Stimulated activated CD8-positive, alpha-beta memory T cell treated with anti-CD3 and anti-CD28 coated beads, Interleukin-7, amount 100 ng/mL, for 1 hour (primary cell): Measurements from ENCODE around the gene METTL8.
"Not testable (repeated sequence)": the region's sequence is repeated elsewhere in the genome, so short reads cannot be mapped to it uniquely, and the experiment has no call there.

Source experiments
- DNase-seq, 2 donors: peaks; one replicate each; pipeline ENCODE4 v3.0.0-alpha.2; 2020; ENCODE audit warnings: low read depth in 2 of 2

Gene METTL8

DNA sequence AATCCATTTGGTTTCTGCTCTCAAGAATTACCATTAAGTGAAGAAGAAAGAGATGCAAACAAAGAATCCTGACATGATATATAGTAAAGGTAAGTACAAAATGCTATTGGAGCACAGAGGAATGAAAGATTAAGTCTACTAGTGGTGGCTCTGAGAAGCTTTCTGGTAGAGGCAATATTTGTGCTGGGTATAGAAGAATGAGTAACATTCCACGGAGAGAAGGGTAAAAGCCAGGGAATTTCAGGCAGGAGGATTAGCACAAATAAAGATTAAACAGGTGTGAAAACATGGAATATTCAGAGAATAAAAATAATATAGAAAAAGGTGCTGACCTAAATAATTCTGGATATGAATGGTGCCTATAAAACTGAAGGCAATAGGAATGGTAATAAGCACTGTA, 31.8 kb downstream of the METTL8 start:
- DNase-seq = no peak

DNA sequence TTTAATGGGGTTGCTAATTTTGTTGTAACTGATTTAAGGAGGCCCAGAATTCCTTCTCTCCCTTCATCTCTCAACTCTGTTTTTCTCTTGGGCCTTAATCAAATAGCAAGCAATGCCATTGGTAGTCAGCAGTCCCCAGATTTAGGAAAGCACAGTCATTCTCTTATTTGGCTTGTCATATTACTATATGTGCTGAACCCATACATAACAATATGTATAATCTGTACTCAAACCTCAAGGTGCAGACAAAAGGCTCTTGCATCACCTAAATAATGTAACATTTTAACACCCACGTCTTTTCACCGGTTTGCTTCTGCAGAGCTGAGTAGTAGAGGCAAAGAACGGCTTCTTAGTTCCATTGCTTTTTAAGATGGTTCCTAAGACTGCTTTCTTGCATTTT, 33.4 kb downstream of the METTL8 start:
- no peak for DNase-seq

GRCh38 chr2:171399292-171399691, 34.5 kb downstream of the METTL8 start:
- no peak for DNase-seq

- no peak for DNase-seq
These were observed 39.5 kb downstream of the METTL8 start for GRCh38 chr2:171394164-171394740.

GRCh38 chr2:171393487-171393886, 40.3 kb downstream of the METTL8 start:
- no peak for DNase-seq

DNA sequence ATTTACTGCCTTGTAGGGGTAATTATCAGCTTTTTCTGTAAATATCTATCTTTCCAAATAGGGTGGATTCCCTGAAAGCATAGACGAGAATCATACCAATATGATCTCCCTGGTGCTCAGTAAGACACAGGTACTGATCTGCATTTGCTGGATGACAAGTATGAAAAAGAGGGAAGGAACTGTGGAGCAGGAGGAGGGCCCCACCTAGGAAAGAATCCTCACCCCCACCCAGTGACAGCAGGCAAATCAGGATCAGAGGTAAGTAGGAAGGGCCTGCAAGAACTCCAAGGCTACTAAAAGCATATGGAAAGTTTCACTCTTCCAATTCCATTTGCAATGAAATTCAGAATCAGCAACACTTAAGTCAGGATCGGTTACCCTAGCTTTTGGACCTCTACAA, 42.3 kb downstream of the METTL8 start:
- no peak for DNase-seq

DNA sequence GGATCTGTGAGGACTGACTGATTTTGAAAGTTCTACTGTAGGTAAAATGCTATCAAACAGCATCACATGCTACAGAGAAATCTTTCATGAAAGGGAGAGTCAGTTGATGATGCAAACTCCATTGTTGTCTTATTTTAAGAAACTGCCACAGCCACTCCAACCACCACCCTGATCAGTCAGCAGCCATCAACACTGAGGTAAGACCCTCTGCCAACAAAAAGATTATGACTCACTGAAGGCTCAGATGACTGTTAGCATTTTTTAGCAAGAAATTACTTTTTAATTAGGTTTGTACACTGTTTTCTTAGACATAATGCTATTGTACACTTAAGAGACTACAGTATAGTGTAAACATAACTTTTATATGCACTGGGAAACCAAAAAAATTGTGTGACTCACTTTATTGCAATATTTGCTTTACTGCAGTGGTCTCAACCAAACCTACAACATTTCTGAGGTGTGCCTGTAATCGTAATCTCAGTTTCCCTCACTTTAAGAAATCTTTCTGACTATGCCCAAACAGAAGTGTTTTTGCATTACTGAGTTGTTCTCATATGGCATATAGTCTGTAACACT, 42.8 kb downstream of the METTL8 start:
- DNase-seq = no peak

GRCh38 chr2:171389780-171390179, 44.0 kb downstream of the METTL8 start:
- DNase-seq = no peak

- DNase-seq = no peak
These were observed 44.5 kb downstream of the METTL8 start for GRCh38 chr2:171389325-171389724.

- DNase-seq = no peak
These were observed 46.7 kb downstream of the METTL8 start for GRCh38 chr2:171387052-171387451.

DNA sequence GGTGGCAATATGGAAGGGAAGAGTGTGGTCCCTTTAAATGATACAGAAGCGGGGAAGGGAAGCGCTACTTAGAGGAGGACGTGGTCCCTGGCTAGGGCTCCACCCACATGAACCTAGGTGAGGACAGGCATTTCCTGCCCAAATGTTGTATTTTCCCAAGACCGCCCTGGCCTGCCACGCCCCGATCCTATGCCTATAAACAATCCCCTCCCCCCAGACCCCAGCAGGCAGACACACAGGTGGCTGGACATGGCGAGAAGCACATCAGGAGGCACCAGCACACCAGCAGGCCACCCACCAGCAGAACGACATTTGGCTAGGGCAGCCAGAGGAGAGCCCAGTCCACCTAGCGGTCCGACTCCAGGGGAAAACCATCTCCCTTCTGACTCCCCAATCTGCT, 47.2 kb downstream of the METTL8 start:
- DNase-seq = no peak

- DNase-seq = no peak
These were observed 50.7 kb downstream of the METTL8 start for GRCh38 chr2:171383134-171383533.

GRCh38 chr2:171382175-171382574, 51.6 kb downstream of the METTL8 start:
- not testable (repeated sequence) for DNase-seq

DNA sequence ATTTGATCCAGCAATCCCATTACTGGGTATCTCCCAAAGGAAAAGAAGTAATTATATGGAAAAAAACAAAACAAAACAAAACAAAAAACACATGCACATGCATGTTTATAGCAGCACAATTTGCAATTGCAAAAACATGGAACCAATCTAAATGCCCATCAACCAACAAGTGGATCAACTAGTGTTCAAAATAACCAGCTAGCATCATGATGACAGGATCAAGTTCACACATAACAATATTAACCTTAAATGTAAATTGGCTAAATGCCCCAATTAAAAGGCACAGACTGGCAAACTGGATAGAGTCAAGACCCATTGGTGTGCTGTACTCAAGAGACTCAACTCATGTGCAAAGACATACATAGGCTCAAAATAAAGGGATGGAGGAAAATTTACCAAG, 55.9 kb downstream of the METTL8 start:
- DNase-seq = not testable (repeated sequence)

- DNase-seq = no peak
These were observed 66.1 kb downstream of the METTL8 start for GRCh38 chr2:171367692-171368091.

- DNase-seq = no peak
These were observed 68.0 kb downstream of the METTL8 start for GRCh38 chr2:171365778-171366177.

DNA sequence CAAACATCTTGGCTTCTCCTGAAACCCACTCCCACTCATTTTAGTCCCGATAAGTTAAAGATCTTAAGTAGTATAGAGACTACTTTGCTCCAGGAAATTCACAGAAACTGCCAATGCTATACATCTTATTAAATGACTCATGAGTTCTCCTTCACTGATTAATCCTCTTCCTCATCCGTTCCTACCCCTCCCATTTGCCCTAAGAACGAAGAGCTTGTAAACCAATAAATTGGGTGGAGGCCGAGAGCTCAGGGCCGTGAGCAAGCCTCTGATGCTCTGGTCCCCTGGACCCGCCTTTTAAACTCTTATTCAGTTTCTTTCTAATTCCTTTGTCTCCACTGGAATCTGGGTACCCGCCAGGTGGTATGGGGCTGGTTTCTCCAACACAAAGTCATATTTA, 68.6 kb downstream of the METTL8 start:
- DNase-seq = no peak

DNA sequence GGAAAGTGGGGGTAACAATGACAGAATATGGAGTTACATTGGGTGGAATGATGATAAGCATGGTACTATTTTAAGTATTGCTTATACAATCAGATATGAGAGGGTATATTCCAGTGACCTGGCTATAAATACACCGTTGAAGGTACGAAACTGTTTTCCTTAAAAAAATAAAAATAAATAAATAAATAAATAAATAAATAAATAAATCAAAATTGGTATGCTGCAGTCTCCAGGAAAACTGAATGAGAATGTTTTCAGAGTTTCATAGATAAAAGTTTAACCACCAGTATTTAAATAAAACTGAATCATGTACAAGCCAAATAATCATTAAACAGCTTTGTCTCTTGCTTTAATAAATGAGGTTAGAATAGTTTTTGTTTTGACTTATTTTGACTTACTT, 71.4 kb downstream of the METTL8 start:
- DNase-seq = no peak

DNA sequence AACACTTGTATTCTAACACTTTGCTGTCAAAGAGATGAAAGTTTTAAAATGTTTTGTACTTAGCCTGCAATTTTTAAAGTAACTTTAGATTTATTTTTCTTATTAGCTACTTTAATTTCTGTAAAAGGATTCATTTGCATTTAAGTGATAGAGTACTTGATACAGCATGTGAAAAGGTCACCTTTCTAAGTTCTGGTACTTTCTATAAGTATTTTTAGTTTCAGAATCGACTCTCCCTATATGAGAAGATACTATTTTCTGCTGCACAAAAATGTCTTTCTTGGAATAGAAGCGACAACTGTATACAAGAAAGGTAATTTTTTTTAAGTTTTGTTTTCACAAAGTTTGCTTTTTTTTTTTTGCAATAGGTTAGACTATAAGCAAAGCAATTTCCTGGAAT, 72.9 kb downstream of the METTL8 start:
- DNase-seq = no peak

DNA sequence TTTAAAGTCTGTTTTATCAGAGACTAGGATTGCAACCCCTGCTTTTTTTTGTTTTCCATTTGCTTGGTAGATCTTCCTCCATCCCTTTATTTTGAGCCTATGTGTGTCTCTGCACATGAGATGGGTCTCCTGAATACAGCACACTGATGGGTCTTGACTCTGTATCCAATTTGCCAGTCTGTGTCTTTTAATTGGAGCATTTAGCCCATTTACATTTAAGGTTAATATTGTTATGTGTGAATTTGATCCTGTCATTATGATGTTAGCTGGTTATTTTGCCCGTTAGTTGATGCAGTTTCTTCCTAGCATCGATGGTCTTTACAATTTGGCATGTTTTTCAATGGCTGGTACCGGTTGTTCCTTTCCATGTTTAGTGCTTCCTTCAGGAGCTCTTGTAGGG, 80.0 kb downstream of the METTL8 start:
- DNase-seq = not testable (repeated sequence)

GRCh38 chr2:171348056-171348455, 85.7 kb downstream of the METTL8 start:
- no peak for DNase-seq

DNA sequence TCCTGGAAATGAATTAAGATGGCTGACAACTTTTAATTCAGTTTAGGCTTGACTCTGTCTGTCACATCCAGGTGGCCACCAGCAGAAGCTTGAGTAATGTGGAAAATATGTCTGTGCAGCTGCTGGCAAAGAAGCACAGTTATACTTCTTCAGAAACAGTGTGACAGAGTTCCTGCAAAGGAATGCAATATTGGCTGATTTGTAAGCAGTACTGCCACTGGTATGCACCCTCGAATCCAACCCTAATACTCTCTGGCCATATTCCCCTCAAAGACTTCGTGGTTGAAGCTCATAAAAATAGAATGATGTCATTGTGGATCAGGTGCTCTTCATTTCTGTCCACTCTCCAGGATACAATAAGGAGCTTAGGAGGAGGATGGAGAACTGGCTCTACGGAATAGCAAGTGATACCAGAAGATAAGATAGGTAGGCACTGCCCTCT, 86.2 kb downstream of the METTL8 start:
- DNase-seq = no peak

DNA sequence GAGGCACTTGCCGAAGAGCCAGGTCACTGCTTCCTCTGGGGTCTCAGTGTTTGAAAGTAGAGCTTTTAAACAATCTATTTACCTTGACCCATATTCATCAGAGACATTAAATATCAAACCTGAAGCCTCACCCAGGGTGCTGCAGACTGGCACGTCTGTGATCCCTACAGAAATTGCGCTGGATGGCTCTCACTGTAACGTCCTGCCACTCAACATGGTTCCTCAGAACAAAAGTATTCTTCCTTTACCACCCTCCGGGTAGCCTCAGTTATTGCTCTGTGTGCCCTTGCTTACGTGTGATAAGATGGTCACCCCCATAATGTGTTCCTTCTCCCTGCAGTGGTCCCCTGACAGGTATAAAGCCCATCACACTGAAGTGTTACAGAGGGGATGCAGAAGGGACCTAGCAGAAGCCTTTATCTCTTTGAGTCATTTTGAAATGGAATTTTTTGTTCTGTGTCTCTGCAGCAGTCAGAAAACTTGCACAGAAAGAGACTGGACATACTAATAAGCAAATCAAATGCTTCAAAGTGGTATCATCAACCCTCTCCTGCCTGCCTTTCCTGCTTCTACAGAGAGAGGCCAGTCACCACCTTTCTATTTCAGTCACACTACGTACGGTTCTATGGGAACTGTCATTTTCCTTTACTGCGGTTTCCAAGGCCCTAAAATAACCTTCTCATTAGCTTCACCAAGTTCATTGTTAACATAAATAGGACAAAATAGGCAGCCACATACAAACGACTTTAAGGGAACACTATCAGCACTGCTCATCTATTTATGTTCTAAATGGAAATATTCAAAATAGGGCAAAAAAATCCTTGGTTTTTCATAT, 86.8 kb downstream of the METTL8 start:
- DNase-seq = no peak
